ENCODE data around the gene G6PD. TPM values are rescaled to one million over a fixed set of nuclear protein-coding genes. Genes with fewer than 3 reads are reported as not detected.
A peak's percentile ranks its signal among the peaks of the same experiment; 100 is the strongest.
"Not testable (repeated sequence)": the region's sequence is repeated elsewhere in the genome, so short reads cannot be mapped to it uniquely, and the experiment has no call there.

G6PD gene
- total and polyA plus RNA-seq, 2 donors (not counting 3 experiments of a cell fraction or from before 2014, with no cell fraction given), result 155 to 159 TPM

DNA sequence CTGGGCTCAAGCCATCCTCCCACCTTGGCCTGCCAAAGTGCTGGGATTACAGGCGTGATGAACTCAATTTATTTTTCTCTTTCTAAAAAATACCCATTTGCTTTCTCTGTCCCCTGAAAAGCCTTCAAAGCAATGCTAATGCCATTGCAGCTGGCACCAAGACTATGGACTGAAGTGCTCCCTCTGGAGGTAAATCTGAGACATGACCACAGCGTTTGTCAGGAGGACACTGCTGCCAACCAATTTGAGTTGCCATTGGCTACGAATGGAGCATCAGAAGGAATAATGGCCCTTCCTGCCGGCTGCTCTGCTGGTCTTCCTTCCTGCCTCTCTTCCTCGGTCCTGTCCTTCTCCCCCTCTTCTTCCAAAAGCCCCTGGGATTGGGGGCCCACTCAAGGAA is 28.4 kb upstream of the G6PD start:
- H3K27me3 ChIP-seq (ENCODE audit: control insufficient read depth in 2 of 2, insufficient read depth in 2 of 2, low read length in 2 of 2); H3K9me1 ChIP-seq (replicated peaks; ENCODE audit: control insufficient read depth, extremely low read depth, insufficient read depth, low read length); H3K4me3 ChIP-seq (replicated peaks in 1 of 3; ENCODE audit: insufficient read depth in 1 of 3, low read depth in 1 of 3, low read length in 3 of 3); POLR2A ChIA-PET; H3K79me2 ChIP-seq (ENCODE audit: control insufficient read depth, insufficient read depth, low read length); BruUV-seq (replicated peaks); H3K4me2 ChIP-seq (ENCODE audit: insufficient read depth, low read length); H3K36me3 ChIP-seq (ENCODE audit: control insufficient read depth in 2 of 2, extremely low read depth in 1 of 2, insufficient read depth in 2 of 2, low read length in 2 of 2); intact Hi-C loops (cut with micrococcal nuclease); CTCF ChIA-PET; DNase-seq (ENCODE audit: low read depth, low spot score); H3K4me1 ChIP-seq (ENCODE audit: control insufficient read depth, extremely low read depth, insufficient read depth, low read length); H2AFZ ChIP-seq (ENCODE audit: low read depth, low read length); H3K27ac ChIP-seq (ENCODE audit: insufficient read depth, low read depth, low read length); dilution Hi-C loops (cut with MboI; ENCODE audit: extremely low pct_ligation_motif_present, low sequenced_read_pairs); H3K9me3 ChIP-seq (replicated peaks; ENCODE audit: control insufficient read depth, insufficient read depth, low read length); H3K9ac ChIP-seq (replicated peaks; ENCODE audit: extremely low read depth, insufficient read depth, low read length); H4K20me1 ChIP-seq (replicated peaks; ENCODE audit: control insufficient read depth, extremely low read depth, insufficient read depth, low read length): not testable (repeated sequence)
- peak; percentile 96 for FAIRE-seq

DNA sequence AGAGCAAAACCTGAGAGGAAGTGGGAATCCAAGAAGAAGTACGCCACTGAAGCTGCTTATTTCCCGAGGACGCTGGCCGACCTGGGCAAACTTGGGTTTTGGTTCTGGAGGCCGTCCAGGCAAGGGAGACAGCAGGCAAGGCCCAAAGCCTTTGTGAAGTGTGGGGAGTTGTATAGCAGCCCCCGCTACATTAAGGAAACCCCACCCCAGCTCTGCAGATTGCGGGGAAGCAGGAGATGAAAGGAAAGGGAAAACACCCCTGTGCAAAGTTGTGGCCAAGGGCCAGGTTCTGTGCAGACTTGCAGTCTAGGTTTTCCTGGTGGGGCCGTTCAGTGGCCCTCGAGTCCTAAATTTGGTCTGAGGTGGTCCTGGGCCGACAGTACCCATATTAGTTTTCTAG is 26.4 kb upstream of the G6PD start:
- H3K9me1 ChIP-seq (replicated peaks; ENCODE audit: control insufficient read depth, extremely low read depth, insufficient read depth, low read length); H3K27me3 ChIP-seq (ENCODE audit: control insufficient read depth in 2 of 2, insufficient read depth in 2 of 2, low read length in 2 of 2); H3K36me3 ChIP-seq (ENCODE audit: control insufficient read depth in 2 of 2, extremely low read depth in 1 of 2, insufficient read depth in 2 of 2, low read length in 2 of 2); H3K79me2 ChIP-seq (ENCODE audit: control insufficient read depth, insufficient read depth, low read length); H3K9ac ChIP-seq (replicated peaks; ENCODE audit: extremely low read depth, insufficient read depth, low read length); H3K9me3 ChIP-seq (replicated peaks; ENCODE audit: control insufficient read depth, insufficient read depth, low read length); BruUV-seq (replicated peaks); H3K4me1 ChIP-seq (ENCODE audit: control insufficient read depth, extremely low read depth, insufficient read depth, low read length); H3K4me2 ChIP-seq (ENCODE audit: insufficient read depth, low read length); H3K27ac ChIP-seq (ENCODE audit: insufficient read depth, low read depth, low read length); DNase-seq (ENCODE audit: low read depth, low spot score); CTCF ChIA-PET; dilution Hi-C loops (cut with MboI; ENCODE audit: extremely low pct_ligation_motif_present, low sequenced_read_pairs); H4K20me1 ChIP-seq (replicated peaks; ENCODE audit: control insufficient read depth, extremely low read depth, insufficient read depth, low read length); intact Hi-C loops (cut with micrococcal nuclease); H3K4me3 ChIP-seq (replicated peaks in 1 of 3; ENCODE audit: insufficient read depth in 1 of 3, low read depth in 1 of 3, low read length in 3 of 3); H2AFZ ChIP-seq (ENCODE audit: low read depth, low read length); POLR2A ChIA-PET: not testable (repeated sequence)
- peak; percentile 38 for FAIRE-seq

DNA sequence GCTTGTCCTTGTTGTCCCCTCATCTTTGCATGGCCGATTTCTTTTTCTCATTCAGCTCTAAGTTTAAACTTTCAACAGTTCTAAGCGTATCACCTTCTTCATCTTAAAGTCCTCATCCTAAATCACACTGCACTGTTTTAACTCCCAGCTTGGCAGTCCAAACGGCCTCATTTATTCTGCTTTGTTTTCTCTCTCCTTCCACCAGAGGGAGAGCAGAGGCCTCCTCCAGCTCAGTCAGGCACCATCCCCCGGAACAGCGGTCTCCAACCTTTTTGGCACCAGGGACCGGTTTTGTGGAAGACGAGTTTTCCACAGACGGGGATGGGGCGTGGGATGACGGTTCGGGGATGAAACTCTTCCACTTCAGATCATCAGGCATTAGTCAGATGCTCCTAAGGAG is 23.7 kb upstream of the G6PD start:
- dilution Hi-C loops (cut with MboI; ENCODE audit: extremely low pct_ligation_motif_present, low sequenced_read_pairs); H3K36me3 ChIP-seq (ENCODE audit: control insufficient read depth in 2 of 2, extremely low read depth in 1 of 2, insufficient read depth in 2 of 2, low read length in 2 of 2); CTCF ChIA-PET; H3K4me3 ChIP-seq (replicated peaks in 1 of 3; ENCODE audit: insufficient read depth in 1 of 3, low read depth in 1 of 3, low read length in 3 of 3); H3K4me1 ChIP-seq (ENCODE audit: control insufficient read depth, extremely low read depth, insufficient read depth, low read length); POLR2A ChIA-PET; H2AFZ ChIP-seq (ENCODE audit: low read depth, low read length); DNase-seq (ENCODE audit: low read depth, low spot score); H3K27ac ChIP-seq (ENCODE audit: insufficient read depth, low read depth, low read length); H4K20me1 ChIP-seq (replicated peaks; ENCODE audit: control insufficient read depth, extremely low read depth, insufficient read depth, low read length); intact Hi-C loops (cut with micrococcal nuclease); H3K4me2 ChIP-seq (ENCODE audit: insufficient read depth, low read length); H3K27me3 ChIP-seq (ENCODE audit: control insufficient read depth in 2 of 2, insufficient read depth in 2 of 2, low read length in 2 of 2); H3K9me3 ChIP-seq (replicated peaks; ENCODE audit: control insufficient read depth, insufficient read depth, low read length); H3K9me1 ChIP-seq (replicated peaks; ENCODE audit: control insufficient read depth, extremely low read depth, insufficient read depth, low read length); H3K79me2 ChIP-seq (ENCODE audit: control insufficient read depth, insufficient read depth, low read length); BruUV-seq (replicated peaks); H3K9ac ChIP-seq (replicated peaks; ENCODE audit: extremely low read depth, insufficient read depth, low read length): not testable (repeated sequence)
- FAIRE-seq, result peak; percentile 87

DNA sequence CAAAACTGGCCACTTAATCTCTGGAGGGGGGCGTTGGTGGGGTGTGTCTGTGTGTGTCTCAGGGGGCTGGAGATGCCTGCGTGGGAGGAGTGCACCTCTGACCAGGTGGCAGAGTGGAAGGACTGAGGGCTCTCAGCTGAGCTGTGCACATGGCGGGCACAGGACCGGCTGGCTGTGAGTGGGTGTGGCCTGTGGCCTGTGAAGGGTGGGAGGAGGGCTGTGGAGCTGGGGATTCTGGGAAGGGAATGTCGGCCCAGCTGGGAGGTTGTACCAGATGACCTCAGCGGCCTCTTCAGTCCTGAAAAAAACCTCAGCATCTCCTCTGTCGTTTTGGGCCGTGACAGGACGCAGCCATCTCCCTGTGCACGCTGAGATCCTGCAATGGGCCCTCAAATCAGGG is 15.6 kb upstream of the G6PD start:
- intact Hi-C loops (cut with micrococcal nuclease); FAIRE-seq; DNase-seq (ENCODE audit: low read depth, low spot score); H3K36me3 ChIP-seq (ENCODE audit: control insufficient read depth in 2 of 2, extremely low read depth in 1 of 2, insufficient read depth in 2 of 2, low read length in 2 of 2); H3K27ac ChIP-seq (ENCODE audit: insufficient read depth, low read depth, low read length); H3K4me3 ChIP-seq (replicated peaks in 1 of 3; ENCODE audit: insufficient read depth in 1 of 3, low read depth in 1 of 3, low read length in 3 of 3); POLR2A ChIA-PET; dilution Hi-C loops (cut with MboI; ENCODE audit: extremely low pct_ligation_motif_present, low sequenced_read_pairs); H4K20me1 ChIP-seq (replicated peaks; ENCODE audit: control insufficient read depth, extremely low read depth, insufficient read depth, low read length); BruUV-seq (replicated peaks); H3K9ac ChIP-seq (replicated peaks; ENCODE audit: extremely low read depth, insufficient read depth, low read length); H3K9me3 ChIP-seq (replicated peaks; ENCODE audit: control insufficient read depth, insufficient read depth, low read length); H3K9me1 ChIP-seq (replicated peaks; ENCODE audit: control insufficient read depth, extremely low read depth, insufficient read depth, low read length); CTCF ChIA-PET; H3K4me1 ChIP-seq (ENCODE audit: control insufficient read depth, extremely low read depth, insufficient read depth, low read length); H3K4me2 ChIP-seq (ENCODE audit: insufficient read depth, low read length); H3K27me3 ChIP-seq (ENCODE audit: control insufficient read depth in 2 of 2, insufficient read depth in 2 of 2, low read length in 2 of 2); H3K79me2 ChIP-seq (ENCODE audit: control insufficient read depth, insufficient read depth, low read length); H2AFZ ChIP-seq (ENCODE audit: low read depth, low read length): not testable (repeated sequence)
